H9 (cell line): ENCODE measurements around the gene PLPP2. TPM values are rescaled to one million over a fixed set of nuclear protein-coding genes. Genes with fewer than 3 reads are reported as not detected.

Experiments used
- DNase-seq: peaks from one replicate; pipeline ENCODE4 v3.0.0-alpha.2; 2017
- H2AFZ ChIP-seq: one replicate; pipeline ENCODE4 v1.6.1; 2013; ENCODE audit warnings: mild to moderate bottlenecking, low read length, control low read depth, moderate library complexity
- H2AK5ac ChIP-seq: 2 replicates; pipeline ENCODE4 v1.6.1; 2013; ENCODE audit warnings: low read length, control low read depth, mixed read lengths; ENCODE audit not compliant: insufficient read length
- H2BK120ac ChIP-seq: one replicate; pipeline ENCODE4 v1.6.1; 2013; ENCODE audit warnings: low read depth, mild to moderate bottlenecking, low read length, control low read depth, inconsistent platforms; ENCODE audit not compliant: poor library complexity, severe bottlenecking
- H2BK12ac ChIP-seq: 2 replicates; pipeline ENCODE4 v1.6.1; 2013; ENCODE audit warnings: low read length, control low read depth, mixed read lengths, low read depth; ENCODE audit not compliant: insufficient read length
- H2BK15ac ChIP-seq: 2 replicates; pipeline ENCODE4 v1.6.1; 2013; ENCODE audit warnings: low read depth, low read length, control low read depth
- H2BK20ac ChIP-seq: one replicate; pipeline ENCODE4 v1.6.1; 2013; ENCODE audit warnings: low read depth, mild to moderate bottlenecking, low read length, control low read depth, inconsistent platforms; ENCODE audit not compliant: poor library complexity, severe bottlenecking
- H2BK5ac ChIP-seq: 2 replicates; pipeline ENCODE4 v1.6.1; 2013; ENCODE audit warnings: low read length, control low read depth, mixed read lengths; ENCODE audit not compliant: insufficient read length
- H3K14ac ChIP-seq: 2 replicates; pipeline ENCODE4 v1.6.1; 2013; ENCODE audit warnings: low read length, control low read depth; ENCODE audit not compliant: insufficient read depth
- H3K18ac ChIP-seq: 2 replicates; pipeline ENCODE4 v1.6.1; 2013; ENCODE audit warnings: low read depth, mild to moderate bottlenecking, mixed read lengths, low read length, control low read depth; ENCODE audit not compliant: insufficient read length
- H3K23ac ChIP-seq: 2 replicates; pipeline ENCODE4 v1.6.1; 2013; ENCODE audit warnings: low read length, control low read depth, mixed read lengths, low read depth; ENCODE audit not compliant: insufficient read length
- H3K23me2 ChIP-seq: 2 replicates; pipeline ENCODE4 v1.6.1; 2013; ENCODE audit warnings: low read depth, mild to moderate bottlenecking, mixed read lengths, low read length, control low read depth; ENCODE audit not compliant: insufficient read length, poor library complexity, severe bottlenecking
- H3K27ac ChIP-seq: 2 replicates; pipeline ENCODE4 v1.5.1; 2013; ENCODE audit warnings: low read length, control low read depth, mixed read lengths, low read depth; ENCODE audit not compliant: insufficient read length
- H3K27me3 ChIP-seq: 2 replicates; pipeline ENCODE4 v1.6.1; 2013; ENCODE audit warnings: low read length, control low read depth, inconsistent platforms; ENCODE audit not compliant: insufficient read depth
- H3K4ac ChIP-seq: 2 replicates; pipeline ENCODE4 v1.6.1; 2013; ENCODE audit warnings: low read depth, mild to moderate bottlenecking, control low read depth, inconsistent platforms, low read length, moderate library complexity
- H3K4me1 ChIP-seq: 2 replicates; pipeline ENCODE4 v1.6.1; 2013; ENCODE audit warnings: low read length, control low read depth, inconsistent platforms; ENCODE audit not compliant: insufficient read depth
- H3K4me2 ChIP-seq: 2 replicates; pipeline ENCODE4 v1.6.1; 2013; ENCODE audit warnings: low read length, control low read depth, mixed read lengths; ENCODE audit not compliant: insufficient read length, insufficient read depth
- H3K56ac ChIP-seq: 2 replicates; pipeline ENCODE4 v1.6.1; 2013; ENCODE audit warnings: low read depth, mild to moderate bottlenecking, mixed read lengths, low read length, control low read depth; ENCODE audit not compliant: insufficient read length
- H3K79me1 ChIP-seq: 2 replicates; pipeline ENCODE4 v1.6.1; 2013; ENCODE audit warnings: low read depth, mild to moderate bottlenecking, moderate library complexity, low read length, control low read depth, inconsistent platforms; ENCODE audit not compliant: insufficient read depth, poor library complexity, severe bottlenecking
- H3K79me2 ChIP-seq: 2 replicates; pipeline ENCODE4 v1.6.1; 2013; ENCODE audit warnings: low read length, control low read depth, inconsistent platforms; ENCODE audit not compliant: insufficient read depth
- H3K9ac ChIP-seq: 2 replicates; pipeline ENCODE4 v1.6.1; 2013; ENCODE audit warnings: low read length, control low read depth, mixed read lengths; ENCODE audit not compliant: insufficient read length; ENCODE audit errors: extremely low read depth
- H3K9me3 ChIP-seq: one replicate; pipeline ENCODE4 v1.6.1; 2013; ENCODE audit warnings: low read depth, low read length, inconsistent platforms; ENCODE audit not compliant: control insufficient read depth
- H3T11ph ChIP-seq: one replicate; pipeline ENCODE4 v1.6.1; 2013; ENCODE audit warnings: mild to moderate bottlenecking, low read length, control low read depth, inconsistent platforms
- H4K20me1 ChIP-seq: one replicate; pipeline ENCODE4 v1.6.1; 2013; ENCODE audit not compliant: control insufficient read depth, insufficient read length, insufficient read depth
- H4K5ac ChIP-seq: 2 replicates; pipeline ENCODE4 v1.6.1; 2013; ENCODE audit warnings: low read depth, mild to moderate bottlenecking, mixed read lengths, low read length, control low read depth; ENCODE audit not compliant: insufficient read length
- H4K8ac ChIP-seq: replicated peaks from 2 replicates; pipeline ENCODE4 v1.6.1; 2013; ENCODE audit warnings: low read length, control low read depth, mixed read lengths, low read depth; ENCODE audit not compliant: insufficient read length
- H4K91ac ChIP-seq: 2 replicates; pipeline ENCODE4 v1.6.1; 2013; ENCODE audit warnings: low read depth, mild to moderate bottlenecking, moderate library complexity, mixed read lengths, low read length, control low read depth; ENCODE audit not compliant: insufficient read length
- H3K27ac Mint-ChIP-seq, 3 experiments: 2 replicates in 2 of 3; 3 replicates in 1 of 3; pipeline ENCODE4 v1.8.0; 2020 to 2021; ENCODE audit warnings: mixed read lengths in 3 of 3, mild to moderate bottlenecking in 1 of 3, moderate library complexity in 1 of 3
- H3K27me3 Mint-ChIP-seq: 2 replicates; pipeline ENCODE4 v1.8.0; 2021; ENCODE audit warnings: low read depth, mild to moderate bottlenecking, moderate library complexity, mixed read lengths
- H3K36me3 Mint-ChIP-seq, 3 experiments: 2 replicates in 2 of 3; 3 replicates in 1 of 3; pipeline ENCODE4 v1.8.0; 2020 to 2021; ENCODE audit warnings: low read depth in 3 of 3, mixed read lengths in 3 of 3; ENCODE audit not compliant: insufficient read depth in 1 of 3
- H3K4me1 Mint-ChIP-seq, 2 experiments: 2 replicates each; pipeline ENCODE4 v1.8.0; 2020; ENCODE audit warnings: mixed read lengths in 2 of 2
- H3K4me3 Mint-ChIP-seq, 2 experiments: 2 replicates in 1 of 2; 3 replicates in 1 of 2; pipeline ENCODE4 v1.8.0; 2020 to 2021; ENCODE audit warnings: mild to moderate bottlenecking in 2 of 2, mixed read lengths in 2 of 2, moderate library complexity in 1 of 2
- H3K9me3 Mint-ChIP-seq, 2 experiments: 2 replicates in 1 of 2; 3 replicates in 1 of 2; pipeline ENCODE4 v1.8.0; 2020; ENCODE audit warnings: mild to moderate bottlenecking in 2 of 2, mixed read lengths in 2 of 2, moderate library complexity in 1 of 2
- CTCF ChIP-seq: fragments of 200-600 bp; sonication (generic); conservative IDR thresholded peaks from 3 replicates; pipeline ENCODE4 v1.8.0; 2021; ENCODE audit warnings: antibody characterized with exemption, mild to moderate bottlenecking
- WGBS: extraction: QIAGEN DNeasy Blood & Tissue Kit; methylation state at CpG from one replicate; pipeline ENCODE4 v1.1.7; 2013; ENCODE audit warnings: missing lambda C conversion rate, low lambda C conversion rate, mixed read lengths; ENCODE audit not compliant: insufficient read length; ENCODE audit errors: extremely low coverage; 5-methylcytosine and 5-hydroxymethylcytosine counted together
- total RNA-seq: library from RNA; stranded (reverse); gene quantifications from 2 replicates; pipeline ENCODE4 v1.2.1, GENCODE V29; 2021

PLPP2 gene
- total RNA-seq, 1 experiment from 2014 or later = 143 TPM

- Histone ChIP-seq H3K14ac (no peak overlapping the region), H2AFZ (no peak overlapping the region), H3K79me2 (no peaks in the 10 kb centered on the region; the same call in 1 of the 2 replicates), H4K20me1 (no peaks in the 10 kb centered on the region), H3T11ph (no peak overlapping the region), H3K56ac (no peak overlapping the region), H3K23me2 (no peaks in the 10 kb centered on the region), H4K91ac (no peak overlapping the region), H2BK15ac (no peak overlapping the region), H2BK20ac (no peak overlapping the region), H3K23ac (no peak overlapping the region), H3K9me3 (peaks cover 6% of the 10 kb centered on the region), H2BK12ac (no peak overlapping the region), H3K18ac (no peak overlapping the region), H3K79me1 (peaks cover 5% of the 10 kb centered on the region), H3K9ac (no peak overlapping the region), H4K5ac (no peak overlapping the region), H2BK5ac (no peak overlapping the region), H3K27me3 (no peaks in the 10 kb centered on the region), H3K27ac (no peak overlapping the region), H2AK5ac (no peak overlapping the region), H4K8ac (no peak overlapping the region), H3K4me2 (no peak overlapping the region), H3K4me1 (no peaks in the 10 kb centered on the region), H3K4ac (no peak overlapping the region), H2BK120ac (no peak overlapping the region)
- WGBS = no CpG with 5 or more reads among the region's 24 CpGs
- TF ChIP-seq CTCF = no peak
- H3K27ac Mint-ChIP-seq = no peak overlapping the region
- no peak for DNase-seq
- no peaks in the 10 kb centered on the region for H3K4me1 Mint-ChIP-seq
- H3K27me3 Mint-ChIP-seq = no peaks in the 10 kb centered on the region
- peaks cover 48 to 61% (median 52%) of the 10 kb centered on the region in 3 experiments for H3K36me3 Mint-ChIP-seq
- no peak overlapping the region for H3K4me3 Mint-ChIP-seq
- H3K9me3 Mint-ChIP-seq = peaks cover 15 to 19% of the 10 kb centered on the region in 2 experiments
These were observed 34.2 kb upstream of the PLPP2 start for GRCh38 chr19:325173-325936.
